Esophagus squamous epithelium (tissue), 4 donors: Measurements from ENCODE around the gene EIF3K.

Source experiments
- CTCF ChIP-seq, 6 experiments: fragments of 450-650 bp in 4 of 6; fragments of 200-600 bp in 2 of 6; sonication (generic) in 2 of 6; IDR thresholded peaks; one replicate each; pipeline ENCODE4 v1.5.1; 2016 to 2019; ENCODE audit warnings: antibody characterized with exemption in 6 of 6, mild to moderate bottlenecking in 4 of 6, moderate library complexity in 4 of 6
- POLR2A ChIP-seq, 4 donors: fragments of 450-650 bp; IDR thresholded peaks; one replicate each; pipeline ENCODE4 v1.6.1; 2017; ENCODE audit warnings: antibody characterized with exemption in 4 of 4, mild to moderate bottlenecking in 4 of 4, moderate library complexity in 3 of 4

- TF ChIP-seq CTCF (IDR thresholded peaks at IDR 0.05) (no peak), POLR2A (IDR thresholded peaks at IDR 0.05) (no peak)
Observed at GRCh38 chr19:38679839-38680238, 60.9 kb downstream of the EIF3K start.
